D721Med (cell line): ENCODE data around the gene ALCAM.

Experiments used
- DNase-seq: peaks from one replicate; pipeline ENCODE4 v3.0.0; 2011; ENCODE audit warnings: low spot score; ENCODE audit not compliant: insufficient read length
- FAIRE-seq: peaks from 2 replicates; lab custom pipeline; 2011; peaks lifted over from hg19 to GRCh38; lab: Jason Lieb, UNC
- TF ChIP-seq, protein P1 (sequence below): IDR thresholded peaks from 2 replicates; pipeline ENCODE4 v1.5.1; 2012; ENCODE audit warnings: mild to moderate bottlenecking, control low read depth; ENCODE audit not compliant: insufficient read depth; ENCODE audit errors: missing control alignments

The ALCAM gene

GRCh38 chr3:105355408-105356061 is 11.2 kb upstream of the ALCAM start:
- TF ChIP-seq, protein P1, sequence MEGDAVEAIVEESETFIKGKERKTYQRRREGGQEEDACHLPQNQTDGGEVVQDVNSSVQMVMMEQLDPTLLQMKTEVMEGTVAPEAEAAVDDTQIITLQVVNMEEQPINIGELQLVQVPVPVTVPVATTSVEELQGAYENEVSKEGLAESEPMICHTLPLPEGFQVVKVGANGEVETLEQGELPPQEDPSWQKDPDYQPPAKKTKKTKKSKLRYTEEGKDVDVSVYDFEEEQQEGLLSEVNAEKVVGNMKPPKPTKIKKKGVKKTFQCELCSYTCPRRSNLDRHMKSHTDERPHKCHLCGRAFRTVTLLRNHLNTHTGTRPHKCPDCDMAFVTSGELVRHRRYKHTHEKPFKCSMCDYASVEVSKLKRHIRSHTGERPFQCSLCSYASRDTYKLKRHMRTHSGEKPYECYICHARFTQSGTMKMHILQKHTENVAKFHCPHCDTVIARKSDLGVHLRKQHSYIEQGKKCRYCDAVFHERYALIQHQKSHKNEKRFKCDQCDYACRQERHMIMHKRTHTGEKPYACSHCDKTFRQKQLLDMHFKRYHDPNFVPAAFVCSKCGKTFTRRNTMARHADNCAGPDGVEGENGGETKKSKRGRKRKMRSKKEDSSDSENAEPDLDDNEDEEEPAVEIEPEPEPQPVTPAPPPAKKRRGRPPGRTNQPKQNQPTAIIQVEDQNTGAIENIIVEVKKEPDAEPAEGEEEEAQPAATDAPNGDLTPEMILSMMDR = no peak
- FAIRE-seq = no peak
- DNase-seq = no peak

DNA sequence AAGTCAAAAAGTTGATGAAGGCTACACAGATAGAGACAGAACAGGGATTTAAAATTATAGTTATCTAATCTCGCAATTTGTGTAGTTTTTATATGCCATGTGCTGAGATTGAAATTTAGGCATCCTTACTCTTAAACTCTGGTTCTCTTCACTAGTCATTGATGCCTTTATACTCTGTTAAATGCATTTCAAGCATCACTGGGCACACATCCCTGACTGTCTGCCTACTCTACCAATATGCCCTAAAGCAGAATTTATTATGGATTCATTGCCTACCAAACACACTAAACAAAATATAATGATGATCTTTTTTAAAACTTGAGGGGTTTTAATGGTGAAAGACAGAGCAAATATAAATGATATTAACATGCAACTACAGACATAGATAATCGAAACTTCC is 10.3 kb upstream of the ALCAM start:
- DNase-seq (no peak), FAIRE-seq (no peak)
- TF ChIP-seq, protein P1 = no peak

DNA sequence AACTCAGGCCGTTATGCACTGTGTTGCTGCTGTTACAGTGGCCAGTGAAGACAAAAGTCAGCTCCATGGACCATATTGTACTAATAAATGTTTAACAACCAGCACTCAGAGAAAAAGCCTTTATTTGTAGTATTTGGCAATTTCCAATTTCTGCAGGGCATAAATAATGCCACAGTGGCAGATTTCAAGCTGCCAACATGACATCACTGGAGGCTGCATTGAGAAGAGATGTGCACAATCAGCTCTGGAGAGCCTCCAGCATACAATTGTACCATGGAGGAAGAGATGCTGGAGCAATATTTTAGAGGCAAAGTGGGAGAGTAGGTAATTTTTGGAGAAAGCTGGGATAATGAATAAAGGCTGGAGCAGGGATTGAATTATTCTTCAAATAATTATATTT is 9.7 kb upstream of the ALCAM start:
- DNase-seq (no peak), FAIRE-seq (no peak)
- TF ChIP-seq, protein P1 = no peak

DNA sequence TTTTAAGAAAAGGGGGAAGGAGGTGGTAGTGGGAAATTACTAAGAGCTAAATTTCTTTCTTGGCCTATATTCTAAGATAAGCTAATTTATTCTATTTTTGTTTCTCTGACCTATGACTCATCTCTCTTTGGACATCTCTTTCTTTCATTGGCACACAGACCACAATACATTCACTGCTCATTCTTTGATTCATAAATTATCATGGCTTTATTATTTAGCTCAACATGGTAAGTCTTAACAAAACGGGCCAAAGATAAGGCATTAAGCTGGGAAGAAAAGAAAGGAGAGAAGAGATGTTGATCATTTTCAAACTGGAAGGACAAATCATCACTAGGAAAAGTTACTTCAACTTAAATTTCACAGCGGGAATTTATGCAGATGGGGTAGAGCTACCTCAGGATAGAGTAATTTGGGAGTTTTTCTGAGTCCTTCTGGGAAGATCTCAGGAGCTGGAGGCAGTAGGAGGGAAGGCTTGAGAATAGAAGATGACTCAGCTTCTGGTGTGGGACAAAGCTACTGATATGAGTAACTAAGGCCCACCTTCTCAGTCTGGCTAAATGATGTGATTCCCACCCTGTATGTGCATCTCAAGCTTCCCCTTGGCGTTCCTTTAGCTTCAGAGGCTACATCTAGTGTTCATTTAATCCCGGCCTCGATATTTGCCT is 7.5 kb upstream of the ALCAM start:
- no peak for DNase-seq
- TF ChIP-seq, protein P1 = no peak
- no peak for FAIRE-seq

- DNase-seq (no peak), FAIRE-seq (no peak)
- TF ChIP-seq, protein P1 = no peak
Observed at GRCh38 chr3:105360003-105360402, 6.7 kb upstream of the ALCAM start.

GRCh38 chr3:105362021-105362665 is 4.6 kb upstream of the ALCAM start:
- TF ChIP-seq, protein P1 = no peak
- FAIRE-seq (no peak), DNase-seq (no peak)
